Measurements from ENCODE around the gene FEZF1. TPM values are rescaled to one million over a fixed set of nuclear protein-coding genes. Genes with fewer than 3 reads are reported as not detected.
"Not testable (repeated sequence)": the region's sequence is repeated elsewhere in the genome, so short reads cannot be mapped to it uniquely, and the experiment has no call there.

Gene FEZF1
- polyA plus RNA-seq, 1 experiment: not detected

- no peak for TF ChIP-seq CTCF (IDR thresholded peaks at IDR 0.05; ENCODE audit: insufficient read depth, low read depth, low read length)
- no peak for DNase-seq (ENCODE audit: low read depth)
- POLR2A ChIA-PET: no interaction called here
- CTCF ChIA-PET: no interaction called here
- no peaks in the 10 kb centered on the region for H3K27me3 ChIP-seq (ENCODE audit: control insufficient read depth, insufficient read depth, low read length)
- H3K4me3 ChIP-seq (ENCODE audit: low read depth, low read length): no peak overlapping the region
- H3K36me3 ChIP-seq (ENCODE audit: control insufficient read depth, insufficient read depth, low read length): no peaks in the 10 kb centered on the region
These were observed 15.1 kb downstream of the FEZF1 start for GRCh38 chr7:122289426-122289825.

- H3K36me3 ChIP-seq (ENCODE audit: control insufficient read depth, insufficient read depth, low read length); H3K4me3 ChIP-seq (ENCODE audit: low read depth, low read length); H3K27me3 ChIP-seq (ENCODE audit: control insufficient read depth, insufficient read depth, low read length); CTCF ChIA-PET; POLR2A ChIA-PET; DNase-seq (ENCODE audit: low read depth): not testable (repeated sequence)
These were observed 19.9 kb downstream of the FEZF1 start for GRCh38 chr7:122284608-122285007.

GRCh38 chr7:122273117-122273516 lies 31.4 kb downstream of the FEZF1 start:
- H3K27me3 ChIP-seq (ENCODE audit: control insufficient read depth, insufficient read depth, low read length): no peaks in the 10 kb centered on the region
- ChIA-PET CTCF (no interaction called here), POLR2A (no interaction called here)
- no peak for TF ChIP-seq CTCF (IDR thresholded peaks at IDR 0.05; ENCODE audit: insufficient read depth, low read depth, low read length)
- no peak for DNase-seq (ENCODE audit: low read depth)
- no peaks in the 10 kb centered on the region for H3K36me3 ChIP-seq (ENCODE audit: control insufficient read depth, insufficient read depth, low read length)
- H3K4me3 ChIP-seq (ENCODE audit: low read depth, low read length): no peak overlapping the region

- CTCF ChIA-PET: no interaction called here
- TF ChIP-seq CTCF (IDR thresholded peaks at IDR 0.05; ENCODE audit: insufficient read depth, low read depth, low read length): no peak
- no peaks in the 10 kb centered on the region for H3K27me3 ChIP-seq (ENCODE audit: control insufficient read depth, insufficient read depth, low read length)
- H3K36me3 ChIP-seq (ENCODE audit: control insufficient read depth, insufficient read depth, low read length): no peaks in the 10 kb centered on the region
- POLR2A ChIA-PET: no interaction called here
- no peak overlapping the region for H3K4me3 ChIP-seq (ENCODE audit: low read depth, low read length)
- no peak for DNase-seq (ENCODE audit: low read depth)
These were observed 35.3 kb downstream of the FEZF1 start for GRCh38 chr7:122269241-122269640.

GRCh38 chr7:122268101-122268500 lies 36.4 kb downstream of the FEZF1 start:
- CTCF ChIA-PET: no interaction called here
- no peak for TF ChIP-seq CTCF (IDR thresholded peaks at IDR 0.05; ENCODE audit: insufficient read depth, low read depth, low read length)
- Histone ChIP-seq H3K36me3 (ENCODE audit: control insufficient read depth, insufficient read depth, low read length) (no peaks in the 10 kb centered on the region), H3K27me3 (ENCODE audit: control insufficient read depth, insufficient read depth, low read length) (no peaks in the 10 kb centered on the region), H3K4me3 (ENCODE audit: low read depth, low read length) (no peak overlapping the region)
- POLR2A ChIA-PET: no interaction called here
- no peak for DNase-seq (ENCODE audit: low read depth)

- POLR2A ChIA-PET: no interaction called here
- no peak for DNase-seq (ENCODE audit: low read depth)
- CTCF ChIA-PET: no interaction called here
- H3K27me3 ChIP-seq (ENCODE audit: control insufficient read depth, insufficient read depth, low read length): no peaks in the 10 kb centered on the region
- no peaks in the 10 kb centered on the region for H3K36me3 ChIP-seq (ENCODE audit: control insufficient read depth, insufficient read depth, low read length)
- no peak for TF ChIP-seq CTCF (IDR thresholded peaks at IDR 0.05; ENCODE audit: insufficient read depth, low read depth, low read length)
- no peak overlapping the region for H3K4me3 ChIP-seq (ENCODE audit: low read depth, low read length)
These were observed 42.3 kb downstream of the FEZF1 start for GRCh38 chr7:122262246-122262645.
